Dermis blood vessel endothelial cell (primary cell): Measurements from ENCODE around the gene OXCT1. TPM values are rescaled to one million over a fixed set of nuclear protein-coding genes. Genes with fewer than 3 reads are reported as not detected.
"Not testable (repeated sequence)": the region's sequence is repeated elsewhere in the genome, so short reads cannot be mapped to it uniquely, and the experiment has no call there.

Source experiments
- DNase-seq: peaks from one replicate; pipeline ENCODE4 v3.0.0; 2010
- total RNA-seq: library from RNA; depleted of rRNA; stranded (reverse); fragments of >200 nt; gene quantifications from 2 replicates; pipeline ENCODE4 v1.2.3, GENCODE V29; 2014

OXCT1 gene
- total RNA-seq, 1 donor from 2014 or later, result 21.6 TPM

- no peak for DNase-seq
Observed at GRCh38 chr5:41772056-41772455, 98.2 kb downstream of the OXCT1 start.

GRCh38 chr5:41770799-41771198 lies 99.4 kb downstream of the OXCT1 start:
- DNase-seq, result no peak

- DNase-seq, result no peak
Observed at GRCh38 chr5:41768692-41769091, 101.5 kb downstream of the OXCT1 start.

GRCh38 chr5:41764650-41765049 lies 105.6 kb downstream of the OXCT1 start:
- no peak for DNase-seq

GRCh38 chr5:41763574-41763973 lies 106.7 kb downstream of the OXCT1 start:
- DNase-seq, result no peak

- DNase-seq, result no peak
Observed at GRCh38 chr5:41763081-41763480, 107.1 kb downstream of the OXCT1 start.

GRCh38 chr5:41762426-41762825 lies 107.8 kb downstream of the OXCT1 start:
- DNase-seq, result no peak

- DNase-seq, result no peak
Observed at GRCh38 chr5:41761663-41762062, 108.6 kb downstream of the OXCT1 start.

- DNase-seq, result no peak
Observed at GRCh38 chr5:41755705-41756104, 114.5 kb downstream of the OXCT1 start.

- DNase-seq, result no peak
Observed at GRCh38 chr5:41754857-41755256, 115.4 kb downstream of the OXCT1 start.

- no peak for DNase-seq
Observed at GRCh38 chr5:41751867-41752266, 118.4 kb downstream of the OXCT1 start.

GRCh38 chr5:41748631-41749030 lies 121.6 kb downstream of the OXCT1 start:
- DNase-seq, result no peak

- no peak for DNase-seq
Observed at GRCh38 chr5:41747708-41748107, 122.5 kb downstream of the OXCT1 start.

- peak; percentile 82 for DNase-seq
Observed at GRCh38 chr5:41747301-41747700, 122.9 kb downstream of the OXCT1 start.

GRCh38 chr5:41742608-41743007 lies 127.6 kb downstream of the OXCT1 start:
- not testable (repeated sequence) for DNase-seq

- DNase-seq, result no peak
Observed at GRCh38 chr5:41738710-41739354, 131.4 kb downstream of the OXCT1 start.

GRCh38 chr5:41736641-41737040 lies 133.6 kb downstream of the OXCT1 start:
- DNase-seq, result no peak

GRCh38 chr5:41735213-41735612 lies 135.0 kb downstream of the OXCT1 start:
- no peak for DNase-seq

- not testable (repeated sequence) for DNase-seq
Observed at GRCh38 chr5:41729381-41729780, 140.8 kb downstream of the OXCT1 start.

- no peak for DNase-seq
Observed at GRCh38 chr5:41728281-41728680, 141.9 kb downstream of the OXCT1 start.

GRCh38 chr5:41722359-41722950 lies 147.8 kb downstream of the OXCT1 start:
- DNase-seq, result peak; percentile 28

- no peak for DNase-seq
Observed at GRCh38 chr5:41721516-41721915, 148.7 kb downstream of the OXCT1 start.

GRCh38 chr5:41716382-41716781 lies 153.8 kb downstream of the OXCT1 start:
- DNase-seq, result no peak

GRCh38 chr5:41714446-41714845 lies 155.8 kb downstream of the OXCT1 start:
- DNase-seq, result not testable (repeated sequence)

GRCh38 chr5:41708604-41708940 lies 161.7 kb downstream of the OXCT1 start:
- peak; percentile 2 for DNase-seq
